Sigmoid colon (tissue), 7 donors: ENCODE results near the gene ZNF579. TPM values are rescaled to one million over a fixed set of nuclear protein-coding genes. Genes with fewer than 3 reads are reported as not detected.

Experiments
- DNase-seq: peaks from one replicate; pipeline ENCODE4 v3.0.0-alpha.2; 2019
- H3K27ac ChIP-seq, 4 donors: fragments of 200-600 bp; sonication (generic); one replicate each; pipeline ENCODE4 v1.5.1; 2016 to 2019; ENCODE audit warnings: mild to moderate bottlenecking in 1 of 4
- H3K27me3 ChIP-seq, 3 donors: fragments of 200-600 bp; sonication (generic); one replicate each; pipeline ENCODE4 v1.5.1; 2019; ENCODE audit warnings: mild to moderate bottlenecking in 1 of 3
- H3K36me3 ChIP-seq, 4 donors: fragments of 200-600 bp; sonication (generic); one replicate each; pipeline ENCODE4 v1.5.1; 2016 to 2019
- H3K4me1 ChIP-seq, 4 donors: fragments of 200-600 bp; sonication (generic); one replicate each; pipeline ENCODE4 v1.5.1; 2017 to 2019
- H3K4me3 ChIP-seq, 4 donors: fragments of 200-600 bp; sonication (generic); one replicate each; pipeline ENCODE4 v1.5.1; 2017 to 2019; ENCODE audit warnings: mild to moderate bottlenecking in 2 of 4, moderate library complexity in 1 of 4
- H3K9me3 ChIP-seq, 4 donors: fragments of 200-600 bp in 3 of 4; sonication (generic) in 3 of 4; one replicate each; pipeline versions ENCODE4 v1.5.1 to v1.6.1; 2013 to 2019
- EP300 ChIP-seq, 4 donors: sonication (generic); formaldehyde crosslinking; IDR thresholded peaks; one replicate each; pipeline ENCODE4 v1.6.1; 2017; ENCODE audit warnings: antibody characterized with exemption in 4 of 4
- POLR2A ChIP-seq, 2 donors: fragments of 450-650 bp; IDR thresholded peaks; one replicate each; pipeline ENCODE4 v1.6.1; 2016; ENCODE audit warnings: antibody characterized with exemption in 2 of 2, mild to moderate bottlenecking in 2 of 2, moderate library complexity in 2 of 2
- POLR2AphosphoS5 ChIP-seq, 4 donors: sonication (generic); formaldehyde crosslinking; IDR thresholded peaks; one replicate each; pipeline ENCODE4 v1.6.1; 2017; ENCODE audit warnings: antibody characterized with exemption in 4 of 4
- WGBS, 2 donors: extraction: QIAGEN DNeasy Blood & Tissue Kit; methylation state at CpG; one replicate each; pipeline ENCODE4 v1.1.7; 2013; 5-methylcytosine and 5-hydroxymethylcytosine counted together
- intact Hi-C: fragments of 100-400 bp; cut with DNase I; formaldehyde crosslinking; loops from one replicate; pipeline ENCODE4 v1.15.1; 2023
- polyA plus RNA-seq, 3 donors: library from polyadenylated mRNA; stranded (reverse); fragments of 200-250 nt; gene quantifications; one replicate each; pipeline ENCODE4 v1.2.3, GENCODE V29; 2013
- total RNA-seq, 4 donors: library from RNA; depleted of rRNA; stranded (reverse); fragments of >200 nt; gene quantifications; one replicate each; pipeline ENCODE4 v1.1.0, GENCODE V29; 2016
- TF ChIP-seq, protein P1 (sequence below), 4 experiments: fragments of 450-650 bp in 3 of 4; fragments of 200-600 bp in 1 of 4; IDR thresholded peaks; one replicate each; pipeline ENCODE4 v1.5.1; 2016 to 2019; ENCODE audit warnings: antibody characterized with exemption in 4 of 4, mild to moderate bottlenecking in 3 of 4, moderate library complexity in 2 of 4
- donor health status: healthy with polysubstance abuse.
- donor health status: Bipolar disorder and iron deficiency.
- donor health status: healthy.

The ZNF579 gene
- total and polyA plus RNA-seq, 7 donors: 0.69 to 4.0 (median 2.0) TPM

DNA sequence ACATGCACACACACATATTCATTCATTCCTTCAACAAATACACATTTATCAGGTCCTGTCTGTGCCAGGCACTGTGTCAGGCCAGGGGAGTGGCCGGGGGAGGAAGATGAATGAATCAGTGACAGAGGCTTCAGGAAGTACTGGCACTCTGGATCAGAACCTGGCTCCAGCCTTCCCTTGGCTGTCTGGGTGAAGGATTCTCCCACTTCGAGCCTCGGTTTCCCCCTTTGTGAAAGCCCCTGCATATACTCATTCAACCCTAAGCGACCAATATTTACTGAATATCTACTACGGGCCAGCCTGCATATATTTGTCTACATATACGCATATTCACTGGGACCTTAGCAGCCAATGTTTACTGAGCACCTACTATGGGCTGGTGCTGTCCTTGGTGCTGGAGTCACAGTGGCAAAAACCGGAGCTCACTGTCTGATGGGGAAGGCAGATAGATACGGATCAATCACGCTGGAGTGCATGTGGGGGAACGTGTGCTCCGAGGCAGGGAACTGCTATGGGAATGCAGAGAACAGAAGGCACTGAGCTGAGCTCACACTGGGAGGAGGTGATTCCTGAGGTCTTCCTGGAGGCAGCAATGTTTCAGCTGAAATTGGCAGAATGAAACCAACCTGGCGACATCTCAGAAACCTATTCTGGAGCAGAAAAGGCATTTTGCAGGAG lies 636 bp upstream of the ZNF579 start:
- intact Hi-C loops: loop anchor here (1.0 to 2.0 kb wide), 2 partner anchors 54 to 64 kb away; no protein-coding TSS in a partner anchor
- H3K4me3 ChIP-seq: peak overlapping the region; percentile 71 to 90 (median 85)
- peak overlapping the region; percentile 86 to 94 (median 90) for H3K27ac ChIP-seq
- TF ChIP-seq POLR2A (IDR thresholded peaks at IDR 0.05) (no peak), EP300 (IDR thresholded peaks at IDR 0.05) (no peak), POLR2AphosphoS5 (IDR thresholded peaks at IDR 0.05) (no peak)
- TF ChIP-seq, protein P1, sequence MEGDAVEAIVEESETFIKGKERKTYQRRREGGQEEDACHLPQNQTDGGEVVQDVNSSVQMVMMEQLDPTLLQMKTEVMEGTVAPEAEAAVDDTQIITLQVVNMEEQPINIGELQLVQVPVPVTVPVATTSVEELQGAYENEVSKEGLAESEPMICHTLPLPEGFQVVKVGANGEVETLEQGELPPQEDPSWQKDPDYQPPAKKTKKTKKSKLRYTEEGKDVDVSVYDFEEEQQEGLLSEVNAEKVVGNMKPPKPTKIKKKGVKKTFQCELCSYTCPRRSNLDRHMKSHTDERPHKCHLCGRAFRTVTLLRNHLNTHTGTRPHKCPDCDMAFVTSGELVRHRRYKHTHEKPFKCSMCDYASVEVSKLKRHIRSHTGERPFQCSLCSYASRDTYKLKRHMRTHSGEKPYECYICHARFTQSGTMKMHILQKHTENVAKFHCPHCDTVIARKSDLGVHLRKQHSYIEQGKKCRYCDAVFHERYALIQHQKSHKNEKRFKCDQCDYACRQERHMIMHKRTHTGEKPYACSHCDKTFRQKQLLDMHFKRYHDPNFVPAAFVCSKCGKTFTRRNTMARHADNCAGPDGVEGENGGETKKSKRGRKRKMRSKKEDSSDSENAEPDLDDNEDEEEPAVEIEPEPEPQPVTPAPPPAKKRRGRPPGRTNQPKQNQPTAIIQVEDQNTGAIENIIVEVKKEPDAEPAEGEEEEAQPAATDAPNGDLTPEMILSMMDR (IDR thresholded peaks at IDR 0.05): no peak
- peaks cover 0 to 37% (median 29%) of the 10 kb centered on the region in 4 donors for H3K4me1 ChIP-seq
- H3K36me3 ChIP-seq: peaks cover 0 to 25% (median 19%) of the 10 kb centered on the region in 4 donors
- no peaks in the 10 kb centered on the region for H3K9me3 ChIP-seq
- H3K27me3 ChIP-seq: no peaks in the 10 kb centered on the region
- 15 to 37% methylated on average over 12 of the region's 12 CpGs for WGBS, 2 donors
- no peak for DNase-seq

GRCh38 chr19:55579766-55580621 lies 654 bp downstream of the ZNF579 start:
- intact Hi-C loops: loop anchor here (2.0 kb wide), 1 partner anchor 55 kb away; no protein-coding TSS in a partner anchor
- H3K36me3 ChIP-seq: peaks cover 0 to 25% (median 19%) of the 10 kb centered on the region in 4 donors
- 9 to 14% methylated on average over 20 of the region's 20 CpGs for WGBS, 2 donors
- peak overlapping the region; percentile 71 to 90 (median 85) for H3K4me3 ChIP-seq
- no peaks in the 10 kb centered on the region for H3K27me3 ChIP-seq
- H3K27ac ChIP-seq: peak overlapping the region; percentile 86 to 94 (median 90)
- DNase-seq: no peak
- no peak for TF ChIP-seq EP300 (IDR thresholded peaks at IDR 0.05)
- no peak for TF ChIP-seq POLR2AphosphoS5 (IDR thresholded peaks at IDR 0.05)
- no peak for TF ChIP-seq POLR2A (IDR thresholded peaks at IDR 0.05)
- TF ChIP-seq, protein P1 (IDR thresholded peaks at IDR 0.05): no peak
- H3K4me1 ChIP-seq: peaks cover 0 to 25% (median 18%) of the 10 kb centered on the region in 4 donors
- no peaks in the 10 kb centered on the region for H3K9me3 ChIP-seq

DNA sequence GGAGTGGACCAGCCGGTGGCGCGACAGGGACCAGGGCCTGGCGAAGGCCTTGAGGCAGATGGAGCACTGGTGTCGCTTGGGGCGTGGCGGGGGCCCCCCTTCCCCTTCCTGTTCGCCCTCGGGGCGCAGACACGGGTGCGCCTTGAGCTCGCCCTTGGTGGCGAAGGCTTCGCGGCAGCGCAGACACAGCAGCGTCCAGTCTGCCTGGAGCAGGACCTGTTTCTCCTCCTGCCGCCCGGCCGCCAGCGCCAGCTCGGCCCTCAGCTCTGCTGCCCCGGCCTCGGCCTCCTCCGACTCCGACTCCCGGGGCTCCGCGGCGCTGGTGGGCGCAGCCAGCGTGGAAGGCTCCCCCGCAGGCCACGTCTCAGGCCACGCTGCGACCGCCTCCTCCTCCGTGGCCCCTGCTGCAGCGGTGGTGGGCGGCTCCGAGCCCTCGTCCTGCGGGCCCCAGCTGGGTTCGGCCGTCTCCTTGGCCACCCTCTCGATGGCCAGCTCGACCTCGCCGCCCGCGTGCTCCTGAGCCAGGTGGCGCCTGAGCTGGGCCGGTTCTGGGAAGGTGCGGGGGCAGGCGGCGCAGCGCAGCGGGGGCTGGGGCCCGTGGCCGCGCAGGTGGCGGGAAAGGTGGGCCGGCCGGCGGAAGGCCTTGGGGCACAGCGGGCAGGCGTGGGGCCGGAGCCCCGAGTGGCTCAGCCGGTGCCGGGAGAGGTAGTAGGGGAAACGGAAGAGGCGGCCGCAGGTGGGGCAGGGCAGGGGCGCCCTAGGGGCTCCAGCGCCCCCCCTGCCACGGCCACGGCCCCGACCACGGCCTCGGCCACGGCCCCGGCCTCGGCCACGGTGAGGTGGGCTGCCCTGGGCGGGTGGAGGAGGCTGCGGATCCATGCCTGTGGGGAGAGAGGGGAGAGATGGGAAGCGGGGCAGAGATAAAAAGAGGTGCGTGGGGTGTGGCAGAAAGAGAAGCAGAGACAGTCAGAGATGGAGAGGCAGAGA lies 1.6 kb downstream of the ZNF579 start:
- no peak for DNase-seq
- WGBS, 2 donors: 95% methylated on average over 90 of the region's 90 CpGs
- H3K4me3 ChIP-seq: peak overlapping the region in 2 of 4 donors; percentile 71 to 85
- H3K4me1 ChIP-seq: peaks cover 0 to 25% (median 18%) of the 10 kb centered on the region in 4 donors
- H3K27ac ChIP-seq: peak overlapping the region in 3 of 4 donors; percentile 86 to 94 (median 89)
- intact Hi-C loops: no loop called here
- no peaks in the 10 kb centered on the region for H3K27me3 ChIP-seq
- H3K36me3 ChIP-seq: peaks cover 0 to 25% (median 19%) of the 10 kb centered on the region in 4 donors
- TF ChIP-seq POLR2AphosphoS5 (IDR thresholded peaks at IDR 0.05) (no peak), EP300 (IDR thresholded peaks at IDR 0.05) (no peak), POLR2A (IDR thresholded peaks at IDR 0.05) (no peak)
- TF ChIP-seq, protein P1 (IDR thresholded peaks at IDR 0.05): no peak
- H3K9me3 ChIP-seq: no peaks in the 10 kb centered on the region
